ES-I3 (cell line): ENCODE measurements around the gene SYMPK.

Experiments used
- H3K36me3 ChIP-seq: 2 replicates; pipeline ENCODE4 v1.6.1; 2013; ENCODE audit warnings: mild to moderate bottlenecking, low read length, control low read depth, moderate library complexity; ENCODE audit not compliant: insufficient read depth
- H3K4me1 ChIP-seq: 2 replicates; pipeline ENCODE4 v1.6.1; 2013; ENCODE audit warnings: mild to moderate bottlenecking, control low read depth, low read length; ENCODE audit not compliant: insufficient read depth
- H3K9ac ChIP-seq: 2 replicates; pipeline ENCODE4 v1.6.1; 2013; ENCODE audit warnings: low read depth, mild to moderate bottlenecking, low read length, moderate library complexity
- H3K9me3 ChIP-seq: 2 replicates; pipeline ENCODE4 v1.6.1; 2013; ENCODE audit warnings: mild to moderate bottlenecking, low read length, moderate library complexity; ENCODE audit not compliant: control insufficient read depth, insufficient read depth

SYMPK gene

DNA sequence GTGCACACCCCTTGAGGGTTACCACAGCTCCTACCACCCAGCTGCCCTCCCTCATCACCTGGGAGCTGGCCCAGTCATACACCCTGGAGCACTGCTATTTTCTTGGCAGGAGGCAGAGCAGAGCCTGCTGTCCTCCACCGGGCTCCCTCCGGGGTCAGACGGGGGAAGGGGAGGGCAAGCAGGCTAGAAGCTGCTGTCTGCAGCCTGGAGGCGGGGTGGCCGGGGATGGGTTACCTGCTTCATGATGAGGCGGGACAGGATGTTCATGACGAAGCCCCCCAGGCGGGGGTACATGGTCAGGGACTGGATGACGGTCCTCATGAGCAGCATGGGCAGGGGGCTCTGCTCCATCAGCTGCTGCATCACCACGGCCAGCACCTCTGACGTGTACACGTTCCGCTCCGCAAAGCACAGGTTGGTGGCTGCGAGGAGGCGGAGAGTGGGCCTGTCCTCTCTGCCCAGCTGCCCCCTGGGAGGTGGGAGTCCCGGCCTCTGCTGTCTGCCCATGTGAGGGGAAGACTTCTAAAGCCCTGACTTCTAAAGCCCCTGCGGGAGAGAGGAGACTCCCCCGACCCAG is 45.1 kb downstream of the SYMPK start:
- Histone ChIP-seq H3K4me1 (peaks cover 11% of the 10 kb centered on the region; the same call in 1 of the 2 replicates), H3K9me3 (no peaks in the 10 kb centered on the region), H3K36me3 (peaks cover 5% of the 10 kb centered on the region; the same call in 1 of the 2 replicates), H3K9ac (peak overlapping the region; percentile 32; the same call in 1 of the 2 replicates)

DNA sequence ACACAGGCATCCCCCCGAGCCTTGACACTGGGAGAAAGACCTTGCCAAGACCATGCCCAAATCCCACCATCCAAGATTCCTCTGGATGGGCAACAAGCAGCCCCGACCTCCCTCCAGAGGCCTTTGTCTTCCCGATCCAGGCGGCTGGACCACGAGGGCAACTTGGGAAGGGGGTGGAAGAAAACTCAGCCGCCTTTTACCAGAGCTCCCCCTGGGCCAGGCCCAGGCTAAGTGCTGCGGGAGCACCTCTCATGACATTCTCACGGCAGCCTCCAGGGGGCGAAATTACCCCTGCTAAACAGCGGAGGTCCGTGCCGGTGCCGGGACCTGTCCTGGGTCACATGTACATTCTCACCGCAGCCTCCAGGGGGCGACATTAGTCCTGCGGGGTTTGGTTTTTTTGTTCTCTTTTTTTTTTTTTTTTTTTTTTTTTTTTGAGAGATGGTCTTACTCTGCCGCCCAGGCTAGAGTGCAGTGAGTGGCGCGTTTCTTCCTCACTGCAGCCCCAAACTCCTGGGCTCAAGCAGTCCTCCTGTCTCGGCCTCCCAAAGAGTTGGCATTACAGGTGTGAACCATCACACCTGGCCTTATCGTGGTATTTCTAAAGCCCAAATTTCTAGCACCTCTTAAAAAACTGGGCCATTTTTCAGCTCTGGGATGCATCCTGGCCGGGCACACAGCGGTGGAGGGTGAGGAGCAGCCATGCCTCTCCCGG is 45.8 kb downstream of the SYMPK start:
- H3K4me1 ChIP-seq, result peaks cover 11% of the 10 kb centered on the region; the same call in 1 of the 2 replicates

DNA sequence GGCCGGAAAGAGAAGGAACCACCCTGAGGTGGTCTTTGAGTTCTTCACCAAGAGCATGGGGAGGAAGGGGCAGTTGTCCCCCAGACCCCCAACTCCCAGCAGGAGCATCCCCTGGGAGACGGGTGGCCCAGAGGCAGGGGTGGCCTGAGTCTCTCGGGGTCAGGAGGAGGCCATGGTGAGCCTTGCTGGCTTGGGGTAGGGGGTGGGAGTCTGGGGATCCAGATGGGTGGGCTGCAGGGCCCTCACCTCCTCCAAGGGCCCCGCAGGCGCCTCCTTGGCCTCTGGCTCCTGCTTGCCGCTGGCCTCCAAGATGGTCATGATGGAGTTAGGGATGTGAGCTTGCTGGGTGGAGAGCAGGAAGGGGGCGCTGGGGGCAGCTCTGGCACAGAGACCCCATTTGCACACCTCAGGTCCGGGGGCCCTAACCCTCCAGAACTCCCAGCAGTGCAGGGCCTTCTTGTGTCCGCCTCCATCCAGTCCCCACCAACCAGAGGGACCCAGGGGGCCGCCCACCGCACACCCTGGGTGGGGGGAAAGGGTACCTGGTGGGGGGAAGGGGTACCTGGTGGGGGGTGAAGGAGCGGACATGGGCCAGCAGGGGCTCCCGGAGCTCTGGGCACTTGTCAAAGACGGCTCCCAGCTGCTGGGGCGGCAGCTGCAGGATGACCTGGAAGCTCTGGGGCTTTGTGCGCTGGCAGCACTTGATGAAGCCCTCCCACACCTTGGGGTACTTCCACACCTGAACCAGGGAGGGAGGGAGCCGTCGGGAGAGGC is 46.5 kb downstream of the SYMPK start:
- H3K9ac ChIP-seq, result peak overlapping the region; percentile 74
- H3K4me1 ChIP-seq, result peaks cover 11% of the 10 kb centered on the region; the same call in 1 of the 2 replicates
- H3K9me3 ChIP-seq, result no peaks in the 10 kb centered on the region
- peaks cover 5% of the 10 kb centered on the region; the same call in 1 of the 2 replicates for H3K36me3 ChIP-seq

More for the DNA sequence above, 45.8 kb downstream of the SYMPK start:
- Histone ChIP-seq H3K36me3 (peaks cover 5% of the 10 kb centered on the region; the same call in 1 of the 2 replicates), H3K9me3 (no peaks in the 10 kb centered on the region), H3K9ac (peak overlapping the region; percentile 74)

DNA sequence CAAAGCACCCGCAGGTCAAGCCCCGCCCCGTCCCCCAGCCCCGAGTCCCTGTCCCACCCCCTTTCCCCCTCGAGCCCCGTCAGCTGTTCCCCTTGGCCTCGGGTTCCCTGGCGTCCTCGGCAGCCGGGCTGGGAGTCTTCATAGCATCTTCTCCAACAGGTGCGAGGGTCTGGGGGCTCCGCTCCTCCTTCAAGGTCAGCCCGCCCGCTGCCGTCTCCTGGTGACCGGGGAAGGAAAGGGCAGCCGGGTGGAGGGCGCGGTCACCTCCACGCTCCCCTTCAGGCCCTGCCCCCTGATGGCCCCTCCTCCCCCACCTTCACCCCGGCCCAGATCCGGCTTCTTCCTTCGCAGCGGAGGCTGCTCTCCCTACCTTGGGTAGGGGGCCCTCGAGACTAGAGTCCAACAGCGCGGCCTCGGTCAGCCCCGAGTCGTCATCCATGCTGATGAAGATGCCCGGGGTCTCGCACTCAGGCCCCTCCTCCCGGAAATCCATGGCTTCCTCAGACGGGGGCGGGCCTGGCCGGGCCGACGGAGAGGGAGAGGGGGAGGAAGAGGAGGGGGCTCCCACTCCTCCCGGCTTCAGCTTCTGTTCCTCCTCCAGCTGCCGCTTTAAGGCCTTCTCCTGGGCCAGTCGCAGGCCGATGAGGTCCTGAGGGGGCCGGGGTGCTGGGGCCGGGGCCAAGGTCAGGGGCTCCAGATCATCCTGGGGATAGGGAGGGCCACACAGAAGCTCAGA is 47.3 kb downstream of the SYMPK start:
- peaks cover 11% of the 10 kb centered on the region; the same call in 1 of the 2 replicates for H3K4me1 ChIP-seq
- H3K36me3 ChIP-seq, result peaks cover 5% of the 10 kb centered on the region; the same call in 1 of the 2 replicates
- H3K9me3 ChIP-seq, result no peaks in the 10 kb centered on the region
- H3K9ac ChIP-seq, result peak overlapping the region; percentile 74

DNA sequence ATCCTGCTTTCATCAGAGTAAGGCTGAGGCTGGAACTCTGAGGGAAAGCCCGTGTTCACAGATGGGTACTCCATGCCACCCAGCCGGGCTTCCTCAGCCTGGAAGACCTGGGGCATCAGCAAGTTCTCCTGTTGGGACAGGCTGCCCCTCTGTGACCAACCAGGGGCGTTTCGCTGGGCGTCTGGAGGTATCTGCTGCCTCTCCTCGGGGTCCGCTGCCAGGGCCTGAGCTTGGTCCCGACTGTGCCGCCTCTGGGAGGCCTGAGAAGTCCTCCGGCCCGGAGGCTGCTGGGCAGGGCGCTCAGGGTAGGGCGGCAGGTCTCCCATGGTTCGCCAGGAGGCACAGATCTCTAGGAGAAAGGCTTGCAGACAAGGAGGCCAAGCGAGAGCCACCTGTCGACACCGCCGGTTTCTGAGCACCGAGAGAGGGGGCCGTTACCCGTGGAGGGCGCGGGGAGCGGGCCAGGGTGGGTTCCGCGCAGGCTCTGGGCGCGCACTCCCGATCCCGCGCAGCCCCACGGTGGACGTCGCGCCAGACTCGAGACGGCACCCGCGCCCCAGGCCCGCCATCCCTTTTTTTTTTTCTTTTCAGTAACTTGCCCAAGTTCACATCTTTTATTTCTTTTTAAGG is 48.0 kb downstream of the SYMPK start, which contains the start of gene RSPH6A:
Gene RSPH6A, minus strand, starts transcription at position 458 of the 630 bp plus-strand sequence. Its CDS starts 132 bp downstream, at position 326.
- Histone ChIP-seq H3K9ac (peak within 1 kb of the TSS; percentile 74), H3K36me3 (peaks cover 3% of the 10 kb centered on the region; the same call in 1 of the 2 replicates), H3K4me1 (peaks cover 11% of the 10 kb centered on the region; the same call in 1 of the 2 replicates), H3K9me3 (no peaks in the 10 kb centered on the region)

DNA sequence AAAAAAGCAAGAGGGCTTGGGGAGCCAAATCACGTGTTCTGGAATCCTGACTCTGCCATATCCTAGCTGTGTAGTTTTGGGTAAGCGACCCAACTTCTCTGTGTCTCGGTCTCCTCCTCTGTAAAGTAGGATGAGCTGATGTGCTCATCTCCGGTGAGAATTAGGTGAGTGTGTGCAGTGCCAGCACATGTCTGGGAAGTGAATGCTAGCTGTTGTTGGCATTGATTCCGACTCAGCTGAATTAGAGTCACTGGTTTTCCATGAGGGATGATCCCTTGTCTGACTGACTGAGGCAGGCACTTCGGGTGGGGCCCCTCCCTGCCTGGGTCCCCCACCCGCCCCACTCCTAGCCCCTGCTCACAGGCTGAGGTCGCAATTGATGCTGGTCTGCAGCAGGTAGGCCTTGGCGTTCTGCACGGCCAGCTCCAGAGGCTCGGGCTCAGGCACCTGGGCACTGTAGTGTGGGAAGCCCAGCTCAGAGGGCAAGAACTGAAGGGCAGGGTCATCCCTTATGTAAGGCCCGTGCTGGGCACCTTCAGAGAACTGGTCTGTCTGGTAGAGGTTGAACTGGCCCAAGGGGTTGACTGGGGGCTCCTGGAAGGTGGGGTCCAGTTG is 48.7 kb downstream of the SYMPK start:
- Histone ChIP-seq H3K9ac (peak overlapping the region; percentile 74), H3K4me1 (peaks cover 11% of the 10 kb centered on the region; the same call in 1 of the 2 replicates), H3K9me3 (no peaks in the 10 kb centered on the region)

DNA sequence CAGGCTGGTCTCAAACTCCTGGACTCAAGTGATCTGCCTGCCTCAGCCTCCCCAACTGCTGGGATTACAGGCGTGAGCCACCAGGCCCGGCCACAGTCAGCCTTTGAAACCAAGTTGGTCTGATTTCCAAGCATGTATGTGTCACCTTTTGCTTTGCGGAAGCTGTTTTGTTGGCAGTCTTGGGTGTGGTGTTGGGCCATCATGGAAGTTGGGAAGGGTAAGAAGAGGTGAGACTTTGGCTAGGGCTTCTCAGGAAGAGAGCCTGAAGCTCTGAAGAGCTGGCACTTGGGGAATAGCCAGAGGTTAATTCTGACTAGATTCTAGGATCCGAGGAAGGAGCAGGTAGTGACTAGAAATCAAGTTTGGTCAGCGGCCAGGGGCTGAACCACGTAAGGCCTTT is 50.6 kb downstream of the SYMPK start:
- Histone ChIP-seq H3K9me3 (no peaks in the 10 kb centered on the region), H3K4me1 (no peaks in the 10 kb centered on the region), H3K9ac (no peak overlapping the region), H3K36me3 (no peaks in the 10 kb centered on the region)

More for the DNA sequence above, 48.7 kb downstream of the SYMPK start:
- H3K36me3 ChIP-seq, result no peaks in the 10 kb centered on the region

DNA sequence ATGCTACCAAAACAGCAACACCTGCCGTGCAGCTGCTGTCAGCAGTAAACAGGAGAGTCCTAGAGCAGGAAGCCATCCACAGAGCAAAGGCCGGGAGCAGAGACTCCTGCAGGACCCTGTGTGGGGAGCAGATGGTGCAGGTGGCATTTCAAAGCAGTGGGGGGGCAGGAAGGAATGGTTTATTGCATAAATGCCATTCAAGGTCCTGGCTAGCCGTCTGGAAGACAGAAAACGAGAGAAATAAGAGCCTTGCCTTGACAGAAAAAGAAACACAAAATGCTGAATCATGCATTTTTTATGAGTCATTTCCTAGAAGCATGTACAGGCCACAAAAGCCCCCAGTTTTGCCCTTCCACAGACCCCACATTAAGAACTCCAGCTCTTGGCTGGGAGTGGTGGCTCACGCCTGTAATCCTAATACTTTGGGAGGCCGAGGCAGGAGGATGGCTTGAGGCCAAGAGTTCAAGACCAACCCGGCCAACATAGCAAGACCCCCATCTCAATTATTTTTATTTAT is 53.2 kb downstream of the SYMPK start:
- no peak overlapping the region for H3K9ac ChIP-seq

DNA sequence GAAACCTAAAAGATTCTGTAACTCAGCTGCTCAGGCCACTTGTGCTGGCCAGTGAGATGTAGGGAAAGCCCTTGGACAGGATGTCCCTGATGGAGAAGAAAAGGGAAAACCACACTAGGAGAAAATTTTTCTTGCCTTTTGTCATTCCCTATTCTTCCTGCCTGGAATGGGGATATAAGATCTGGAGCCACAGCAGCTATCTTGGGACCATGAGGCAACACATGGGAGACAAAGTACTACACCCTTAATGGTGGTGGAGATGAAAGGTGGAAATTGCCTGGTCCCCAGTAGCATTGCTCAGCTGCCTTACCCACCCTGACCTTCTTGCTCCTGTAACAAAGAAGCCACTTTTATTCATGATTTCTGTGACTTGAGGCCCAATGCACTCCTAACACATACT is 57.2 kb downstream of the SYMPK start:
- no peaks in the 10 kb centered on the region for H3K36me3 ChIP-seq
- no peak overlapping the region for H3K9ac ChIP-seq
- peaks cover 5% of the 10 kb centered on the region; the same call in 1 of the 2 replicates for H3K4me1 ChIP-seq
- no peaks in the 10 kb centered on the region for H3K9me3 ChIP-seq

More for the DNA sequence above, 53.2 kb downstream of the SYMPK start:
- no peaks in the 10 kb centered on the region for H3K9me3 ChIP-seq
- H3K36me3 ChIP-seq, result no peaks in the 10 kb centered on the region
- no peaks in the 10 kb centered on the region for H3K4me1 ChIP-seq

DNA sequence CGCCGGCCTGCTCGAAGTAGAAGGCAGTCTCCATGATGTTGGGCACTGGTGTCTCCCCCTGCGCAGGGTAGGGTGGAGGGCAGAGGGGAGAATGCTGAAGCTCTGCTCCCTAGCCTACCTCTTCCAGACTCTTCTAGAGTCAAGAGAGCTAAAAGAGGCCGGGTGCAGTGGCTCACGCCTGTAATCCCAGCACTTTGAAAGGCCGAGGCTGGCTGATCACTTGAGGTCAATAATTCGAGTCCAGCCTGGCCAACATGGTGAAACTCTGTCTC is 58.1 kb downstream of the SYMPK start:
- H3K9me3 ChIP-seq, result no peaks in the 10 kb centered on the region
- H3K9ac ChIP-seq, result no peak overlapping the region
- H3K4me1 ChIP-seq, result peaks cover 9% of the 10 kb centered on the region; the same call in 1 of the 2 replicates
- H3K36me3 ChIP-seq, result no peaks in the 10 kb centered on the region

DNA sequence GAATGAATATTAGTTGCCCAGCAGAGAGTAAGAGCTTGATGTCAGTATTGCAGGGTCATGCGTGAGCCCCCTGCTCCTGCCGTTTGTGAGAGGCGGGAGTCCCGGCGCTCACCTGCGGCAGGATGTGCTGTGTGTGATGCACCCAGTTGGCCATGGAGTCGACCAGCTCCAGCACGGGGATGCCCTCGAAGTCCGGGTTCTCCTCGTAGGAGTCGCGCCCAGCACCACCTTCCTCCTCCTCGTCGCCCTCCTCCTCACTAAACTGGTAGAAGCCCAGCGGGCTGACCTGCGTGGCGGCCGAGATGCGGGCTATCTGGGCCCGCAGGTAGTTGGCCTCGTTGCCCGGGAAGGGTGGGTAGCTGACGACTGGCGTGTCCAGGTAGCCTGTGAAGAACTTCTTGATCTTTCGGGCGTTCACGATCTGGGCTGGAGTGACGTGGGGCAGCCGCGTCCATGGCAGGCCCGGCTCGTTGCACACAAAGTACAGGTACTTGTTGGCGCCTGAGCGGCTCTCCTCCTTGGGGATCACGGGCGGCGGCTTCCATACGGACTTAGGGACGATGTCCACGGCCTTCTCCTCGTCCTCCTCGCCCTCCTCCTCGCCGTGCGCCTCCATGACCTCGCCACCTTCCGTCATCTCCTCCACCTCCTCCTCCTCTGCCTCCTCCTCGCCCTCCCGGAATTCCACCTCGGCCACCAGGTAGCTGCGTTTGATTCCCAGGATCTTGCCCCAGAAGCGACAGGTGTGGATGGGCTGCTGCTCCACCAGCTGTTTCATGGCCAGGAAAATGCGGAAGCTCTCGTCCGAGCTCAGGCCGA is 58.6 kb downstream of the SYMPK start:
- no peaks in the 10 kb centered on the region for H3K9me3 ChIP-seq

DNA sequence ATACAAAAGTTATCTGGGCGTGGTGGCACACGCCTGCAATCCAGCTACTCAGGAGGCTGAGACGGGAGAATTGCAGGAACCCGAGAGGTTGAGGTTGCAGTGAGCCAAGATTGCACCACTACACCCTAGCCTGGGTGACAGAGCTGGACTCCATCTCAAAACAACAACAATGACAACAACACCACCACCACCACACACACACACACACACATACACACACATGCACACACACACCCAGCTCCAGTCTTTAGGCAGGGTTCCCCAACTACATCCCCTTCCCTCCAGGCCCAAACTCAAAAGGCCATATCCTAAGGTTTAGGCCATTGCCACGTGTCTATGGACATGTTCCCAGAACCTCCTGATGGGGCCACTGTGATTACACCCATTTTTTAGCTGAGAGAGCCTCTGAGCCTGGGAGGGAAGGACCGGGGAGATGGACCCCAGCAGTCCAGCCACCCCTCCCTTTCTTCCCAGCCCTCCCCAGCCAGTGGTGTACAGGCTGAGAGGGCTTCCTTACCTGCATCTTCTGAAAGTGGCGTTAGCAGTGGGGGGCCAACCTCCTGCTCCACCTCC is 61.3 kb downstream of the SYMPK start:
- Histone ChIP-seq H3K4me1 (peaks cover 10% of the 10 kb centered on the region; the same call in 1 of the 2 replicates), H3K9ac (no peak overlapping the region), H3K9me3 (no peaks in the 10 kb centered on the region), H3K36me3 (no peaks in the 10 kb centered on the region)

More for the DNA sequence above, 58.6 kb downstream of the SYMPK start:
- Histone ChIP-seq H3K4me1 (peaks cover 10% of the 10 kb centered on the region; the same call in 1 of the 2 replicates), H3K36me3 (no peaks in the 10 kb centered on the region), H3K9ac (no peak overlapping the region)
